Thyroid gland (tissue), 4 donors: ENCODE results near the gene SLX1B.
"Not testable (repeated sequence)": the region's sequence is repeated elsewhere in the genome, so short reads cannot be mapped to it uniquely, and the experiment has no call there.

Experiments used
- POLR2A ChIP-seq, 2 donors: fragments of 450-650 bp; IDR thresholded peaks; one replicate each; pipeline ENCODE4 v1.6.1; 2017; ENCODE audit warnings: antibody characterized with exemption in 2 of 2, mild to moderate bottlenecking in 2 of 2, moderate library complexity in 1 of 2
- TF ChIP-seq, protein P1 (sequence below), 6 experiments: fragments of 200-600 bp in 3 of 6; fragments of 450-650 bp in 3 of 6; sonication (generic) in 3 of 6; IDR thresholded peaks; one replicate each; pipeline ENCODE4 v1.5.1; 2016 to 2019; ENCODE audit warnings: antibody characterized with exemption in 6 of 6, mild to moderate bottlenecking in 2 of 6, inconsistent platforms in 1 of 6, moderate library complexity in 1 of 6

DNA sequence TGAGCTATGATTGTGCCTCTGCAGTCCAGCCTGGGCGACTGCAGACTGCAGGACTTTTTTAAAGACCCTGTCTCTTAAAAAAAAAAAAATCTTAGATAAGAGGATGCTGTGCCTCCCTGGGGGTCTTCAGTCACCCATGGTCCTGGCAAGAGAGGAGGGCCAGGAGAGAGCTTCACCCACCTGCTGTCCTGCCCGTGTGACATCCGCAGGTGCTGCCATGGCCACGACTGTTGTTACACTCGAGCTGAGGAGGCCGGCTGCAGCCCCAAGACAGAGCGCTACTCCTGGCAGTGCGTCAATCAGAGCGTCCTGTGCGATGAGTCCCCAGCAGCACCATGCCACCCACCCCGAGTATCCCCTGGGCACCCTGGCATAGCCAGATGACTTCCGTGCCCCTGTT lies 27.9 kb downstream of the SLX1B start:
- TF ChIP-seq, protein P1, sequence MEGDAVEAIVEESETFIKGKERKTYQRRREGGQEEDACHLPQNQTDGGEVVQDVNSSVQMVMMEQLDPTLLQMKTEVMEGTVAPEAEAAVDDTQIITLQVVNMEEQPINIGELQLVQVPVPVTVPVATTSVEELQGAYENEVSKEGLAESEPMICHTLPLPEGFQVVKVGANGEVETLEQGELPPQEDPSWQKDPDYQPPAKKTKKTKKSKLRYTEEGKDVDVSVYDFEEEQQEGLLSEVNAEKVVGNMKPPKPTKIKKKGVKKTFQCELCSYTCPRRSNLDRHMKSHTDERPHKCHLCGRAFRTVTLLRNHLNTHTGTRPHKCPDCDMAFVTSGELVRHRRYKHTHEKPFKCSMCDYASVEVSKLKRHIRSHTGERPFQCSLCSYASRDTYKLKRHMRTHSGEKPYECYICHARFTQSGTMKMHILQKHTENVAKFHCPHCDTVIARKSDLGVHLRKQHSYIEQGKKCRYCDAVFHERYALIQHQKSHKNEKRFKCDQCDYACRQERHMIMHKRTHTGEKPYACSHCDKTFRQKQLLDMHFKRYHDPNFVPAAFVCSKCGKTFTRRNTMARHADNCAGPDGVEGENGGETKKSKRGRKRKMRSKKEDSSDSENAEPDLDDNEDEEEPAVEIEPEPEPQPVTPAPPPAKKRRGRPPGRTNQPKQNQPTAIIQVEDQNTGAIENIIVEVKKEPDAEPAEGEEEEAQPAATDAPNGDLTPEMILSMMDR (IDR thresholded peaks at IDR 0.05) = not testable (repeated sequence)
- TF ChIP-seq POLR2A (IDR thresholded peaks at IDR 0.05) = not testable (repeated sequence)
